Kidney epithelial cell (primary cell): ENCODE data around the gene CKM. TPM values are rescaled to one million over a fixed set of nuclear protein-coding genes. Genes with fewer than 3 reads are reported as not detected.

Source experiments
- DNase-seq: peaks from one replicate; pipeline ENCODE4 v3.0.0-alpha.2; 2010; ENCODE audit warnings: low read depth
- H3K27me3 ChIP-seq: 2 replicates; pipeline ENCODE4 v1.6.0; 2011; ENCODE audit warnings: low read length; ENCODE audit not compliant: control insufficient read depth, insufficient read depth
- H3K36me3 ChIP-seq: 2 replicates; pipeline ENCODE4 v1.5.1; 2011; ENCODE audit warnings: low read length; ENCODE audit not compliant: control insufficient read depth, insufficient read depth
- H3K4me3 ChIP-seq: 2 replicates; pipeline ENCODE4 v1.5.1; 2011; ENCODE audit warnings: low read depth, mild to moderate bottlenecking, control low read depth, low read length
- CTCF ChIP-seq: IDR thresholded peaks from 2 replicates; pipeline ENCODE4 v1.5.1; 2011; ENCODE audit warnings: mild to moderate bottlenecking, moderate library complexity, low read length, control low read depth, inconsistent platforms; ENCODE audit not compliant: insufficient read depth, poor library complexity, severe bottlenecking
- total RNA-seq: library from RNA; depleted of rRNA; stranded (reverse); fragments of >200 nt; gene quantifications from 2 replicates; pipeline ENCODE4 v1.2.3, GENCODE V29; 2015

Gene CKM
- total RNA-seq, 1 donor from 2014 or later: not detected

GRCh38 chr19:45333609-45334303 lies 11.1 kb upstream of the CKM start:
- no peak for DNase-seq
- Histone ChIP-seq H3K4me3 (no peak overlapping the region), H3K36me3 (no peaks in the 10 kb centered on the region), H3K27me3 (no peaks in the 10 kb centered on the region)
- no peak for TF ChIP-seq CTCF

GRCh38 chr19:45331411-45331810 lies 8.7 kb upstream of the CKM start:
- DNase-seq: no peak

GRCh38 chr19:45327404-45328143 lies 4.9 kb upstream of the CKM start:
- Histone ChIP-seq H3K27me3 (peaks cover 17% of the 10 kb centered on the region), H3K36me3 (no peaks in the 10 kb centered on the region), H3K4me3 (no peak overlapping the region)
- no peak for TF ChIP-seq CTCF
- DNase-seq: no peak

More at GRCh38 chr19:45331411-45331810, 8.7 kb upstream of the CKM start:
- no peak for TF ChIP-seq CTCF
- Histone ChIP-seq H3K27me3 (no peaks in the 10 kb centered on the region), H3K36me3 (no peaks in the 10 kb centered on the region), H3K4me3 (no peak overlapping the region)

- no peak overlapping the region for H3K4me3 ChIP-seq
- no peaks in the 10 kb centered on the region for H3K36me3 ChIP-seq
- no peak for DNase-seq
- TF ChIP-seq CTCF: no peak
- H3K27me3 ChIP-seq: peaks cover 17% of the 10 kb centered on the region
Observed at GRCh38 chr19:45324349-45324907, 1.8 kb upstream of the CKM start.

- peak overlapping the region; percentile 15 for H3K4me3 ChIP-seq
- H3K36me3 ChIP-seq: no peaks in the 10 kb centered on the region
- peaks cover 21% of the 10 kb centered on the region for H3K27me3 ChIP-seq
- no peak for TF ChIP-seq CTCF
- DNase-seq: no peak
Observed at GRCh38 chr19:45323671-45324081, 1.0 kb upstream of the CKM start.
